Stimulated activated CD8-positive, alpha-beta memory T cell treated with anti-CD3 and anti-CD28 coated beads, Interleukin-12 subunit alpha, Interleukin-12 subunit beta, amount 100 ng/mL, for 24 hours (primary cell): ENCODE results near the gene MCF2.
"Not testable (repeated sequence)": the region's sequence is repeated elsewhere in the genome, so short reads cannot be mapped to it uniquely, and the experiment has no call there.

ENCODE experiments used
- DNase-seq: peaks from one replicate; pipeline ENCODE4 v3.0.0-alpha.2; 2020; ENCODE audit errors: extremely low read depth

The MCF2 gene

GRCh38 chrX:139708067-139708466 lies at the start of gene MCF2:
TSS of gene MCF2 (minus strand) at chrX:139708167. CDS start at chrX:139651744, 56,423 bp downstream.
- DNase-seq: no peak

GRCh38 chrX:139751053-139751452 lies 43.1 kb upstream of the MCF2 start:
- no peak for DNase-seq

- DNase-seq: no peak
These were observed 42.4 kb upstream of the MCF2 start for GRCh38 chrX:139750390-139750789.

- DNase-seq: no peak
These were observed 31.2 kb upstream of the MCF2 start for GRCh38 chrX:139739138-139739537.

- DNase-seq: no peak
These were observed 30.6 kb upstream of the MCF2 start for GRCh38 chrX:139738581-139738980.

- DNase-seq: no peak
These were observed 28.2 kb upstream of the MCF2 start for GRCh38 chrX:139736151-139736550.

- no peak for DNase-seq
These were observed 27.0 kb upstream of the MCF2 start for GRCh38 chrX:139734996-139735395.

GRCh38 chrX:139725720-139726119 lies 17.8 kb upstream of the MCF2 start:
- no peak for DNase-seq

- no peak for DNase-seq
These were observed 16.7 kb upstream of the MCF2 start for GRCh38 chrX:139724626-139725025.

- no peak for DNase-seq
These were observed 13.0 kb upstream of the MCF2 start for GRCh38 chrX:139720979-139721378.

GRCh38 chrX:139720136-139720535 lies 12.2 kb upstream of the MCF2 start:
- no peak for DNase-seq

- no peak for DNase-seq
These were observed 5.3 kb downstream of the MCF2 start for GRCh38 chrX:139702658-139703057.

GRCh38 chrX:139692908-139693307 lies 15.1 kb downstream of the MCF2 start:
- no peak for DNase-seq

- no peak for DNase-seq
These were observed 15.5 kb downstream of the MCF2 start for GRCh38 chrX:139692506-139692849.

- no peak for DNase-seq
These were observed 16.0 kb downstream of the MCF2 start for GRCh38 chrX:139691843-139692505.

GRCh38 chrX:139691493-139691842 lies 16.5 kb downstream of the MCF2 start:
- DNase-seq: no peak

- not testable (repeated sequence) for DNase-seq
These were observed 22.8 kb downstream of the MCF2 start for GRCh38 chrX:139685175-139685574.

- no peak for DNase-seq
These were observed 27.6 kb downstream of the MCF2 start for GRCh38 chrX:139680356-139680755.

- no peak for DNase-seq
These were observed 60.4 kb downstream of the MCF2 start for GRCh38 chrX:139647597-139647996.

- no peak for DNase-seq
These were observed 65.6 kb downstream of the MCF2 start for GRCh38 chrX:139642241-139642927.

- no peak for DNase-seq
These were observed 67.7 kb downstream of the MCF2 start for GRCh38 chrX:139640259-139640658.

- DNase-seq: no peak
These were observed 68.7 kb downstream of the MCF2 start for GRCh38 chrX:139639253-139639652.

GRCh38 chrX:139600105-139600504 lies 107.9 kb downstream of the MCF2 start:
- DNase-seq: no peak

- DNase-seq: no peak
These were observed 111.9 kb downstream of the MCF2 start for GRCh38 chrX:139596068-139596467.
